Sigmoid colon (tissue), 4 donors: ENCODE data around the gene PSMA2.

Experiments
- CTCF ChIP-seq, 4 experiments: fragments of 450-650 bp in 3 of 4; fragments of 200-600 bp in 1 of 4; IDR thresholded peaks; one replicate each; pipeline ENCODE4 v1.5.1; 2016 to 2019; ENCODE audit warnings: antibody characterized with exemption in 4 of 4, mild to moderate bottlenecking in 3 of 4, moderate library complexity in 2 of 4
- EP300 ChIP-seq, 4 donors: sonication (generic); formaldehyde crosslinking; IDR thresholded peaks; one replicate each; pipeline ENCODE4 v1.6.1; 2017; ENCODE audit warnings: antibody characterized with exemption in 4 of 4
- POLR2A ChIP-seq, 2 donors: fragments of 450-650 bp; IDR thresholded peaks; one replicate each; pipeline ENCODE4 v1.6.1; 2016; ENCODE audit warnings: antibody characterized with exemption in 2 of 2, mild to moderate bottlenecking in 2 of 2, moderate library complexity in 2 of 2
- POLR2AphosphoS5 ChIP-seq, 4 donors: sonication (generic); formaldehyde crosslinking; IDR thresholded peaks; one replicate each; pipeline ENCODE4 v1.6.1; 2017; ENCODE audit warnings: antibody characterized with exemption in 4 of 4

DNA sequence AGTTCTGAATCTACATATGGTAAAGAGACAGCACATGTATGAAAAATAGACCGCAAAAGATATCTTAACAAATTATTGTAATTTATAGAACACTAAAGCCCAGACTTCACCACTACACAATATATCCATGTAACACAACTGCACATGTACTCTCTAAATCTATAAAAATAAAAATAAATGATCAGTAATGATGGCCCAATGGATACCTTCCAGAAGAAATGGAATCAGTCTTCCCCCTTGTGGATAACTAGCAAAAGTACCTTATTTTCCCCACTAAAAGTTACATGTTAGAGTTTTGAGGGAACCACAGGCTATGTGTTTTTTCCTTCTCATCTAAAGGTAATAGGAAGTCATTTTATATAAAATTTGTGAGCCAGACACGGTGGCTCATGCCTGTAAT is 45.8 kb downstream of the PSMA2 start:
- TF ChIP-seq CTCF (IDR thresholded peaks at IDR 0.05) (no peak), POLR2A (IDR thresholded peaks at IDR 0.05) (no peak), POLR2AphosphoS5 (IDR thresholded peaks at IDR 0.05) (no peak), EP300 (IDR thresholded peaks at IDR 0.05) (no peak)
